GM18520 (cell line): ENCODE data around the gene OR2B2.

Experiments used
- ATAC-seq: cut with Tn5 transposase; IDR thresholded peaks from one replicate; pipeline ENCODE4 v1.9.1; 2021; ENCODE audit not compliant: unreplicated experiment

Gene OR2B2

GRCh38 chr6:27893836-27894807 is 18.1 kb downstream of the OR2B2 start:
- no peak for ATAC-seq

- peak; percentile 37 for ATAC-seq
Measured at GRCh38 chr6:27893059-27893835, 18.9 kb downstream of the OR2B2 start.

GRCh38 chr6:27892649-27893058 is 19.5 kb downstream of the OR2B2 start:
- ATAC-seq, result no peak

GRCh38 chr6:27891320-27891875 is 20.8 kb downstream of the OR2B2 start:
- no peak for ATAC-seq

GRCh38 chr6:27890445-27891319 is 21.5 kb downstream of the OR2B2 start:
- ATAC-seq, result peak; percentile 36

- ATAC-seq, result no peak
Measured at GRCh38 chr6:27889628-27890444, 22.4 kb downstream of the OR2B2 start.

- no peak for ATAC-seq
Measured at GRCh38 chr6:27889275-27889627, 22.9 kb downstream of the OR2B2 start.

GRCh38 chr6:27888566-27888965 is 23.6 kb downstream of the OR2B2 start:
- no peak for ATAC-seq

GRCh38 chr6:27886073-27886472 is 26.1 kb downstream of the OR2B2 start:
- ATAC-seq, result no peak

- ATAC-seq, result no peak
Measured at GRCh38 chr6:27883136-27883535, 29.1 kb downstream of the OR2B2 start.

GRCh38 chr6:27882624-27883023 is 29.6 kb downstream of the OR2B2 start:
- no peak for ATAC-seq

- no peak for ATAC-seq
Measured at GRCh38 chr6:27879837-27880236, 32.4 kb downstream of the OR2B2 start.

GRCh38 chr6:27874016-27874415 is 38.2 kb downstream of the OR2B2 start:
- no peak for ATAC-seq

- peak; percentile 19 for ATAC-seq
Measured at GRCh38 chr6:27873021-27873940, 38.9 kb downstream of the OR2B2 start.

- ATAC-seq, result peak; percentile 17
Measured at GRCh38 chr6:27872642-27873020, 39.6 kb downstream of the OR2B2 start.

GRCh38 chr6:27871924-27872638 is 40.1 kb downstream of the OR2B2 start:
- peak; percentile 58 for ATAC-seq

- no peak for ATAC-seq
Measured at GRCh38 chr6:27870291-27870870, 41.8 kb downstream of the OR2B2 start.

GRCh38 chr6:27868311-27868710 is 43.9 kb downstream of the OR2B2 start:
- no peak for ATAC-seq
